H1 (cell line): ENCODE data around the gene ATP1B3. TPM values are rescaled to one million over a fixed set of nuclear protein-coding genes. Genes with fewer than 3 reads are reported as not detected.

Source experiments
- CTCF ChIA-PET: fragments of 300-600 bp; sonication (Branson Sonifier 250); formaldehyde crosslinking; loops from one replicate; lab custom pipeline; 2021; ENCODE audit not compliant: partially characterized antibody; lab: Charles Lee
- POLR2A ChIA-PET: fragments of 300-600 bp; sonication (Branson Sonifier 250); formaldehyde crosslinking; loops from one replicate; lab custom pipeline; 2021; ENCODE audit warnings: inconsistent platforms; ENCODE audit not compliant: partially characterized antibody; lab: Charles Lee
- DNase-seq, 2 experiments: peaks; one replicate each; pipeline versions ENCODE4 v3.0.0 to v3.0.0-alpha.2; 2010 to 2022; ENCODE audit warnings: low spot score in 2 of 2, low read depth in 1 of 2, mixed read lengths in 1 of 2
- FAIRE-seq: peaks from 2 replicates; lab custom pipeline; 2011; peaks lifted over from hg19 to GRCh38; lab: Jason Lieb, UNC
- H2AFZ ChIP-seq: 2 replicates; pipeline ENCODE4 v1.8.1; 2012; ENCODE audit warnings: low read length, inconsistent platforms
- H2AK5ac ChIP-seq: 2 replicates; pipeline ENCODE4 v1.6.1; 2013; ENCODE audit warnings: low read depth, low read length
- H2BK120ac ChIP-seq: replicated peaks from 2 replicates; pipeline ENCODE3; 2013; ENCODE audit warnings: low read depth, low read length, inconsistent platforms
- H2BK12ac ChIP-seq: 2 replicates; pipeline ENCODE4 v1.6.1; 2013; ENCODE audit warnings: low read depth, low read length
- H2BK15ac ChIP-seq: 2 replicates; pipeline ENCODE4 v1.6.1; 2013; ENCODE audit warnings: low read length
- H2BK20ac ChIP-seq: 2 replicates; pipeline ENCODE4 v1.6.1; 2013; ENCODE audit warnings: low read length
- H2BK5ac ChIP-seq: 2 replicates; pipeline ENCODE4 v1.6.1; 2013; ENCODE audit warnings: low read depth, low read length
- H3K14ac ChIP-seq: 2 replicates; pipeline ENCODE4 v1.6.1; 2013; ENCODE audit warnings: inconsistent platforms; ENCODE audit not compliant: insufficient read length
- H3K18ac ChIP-seq: 2 replicates; pipeline ENCODE4 v1.6.1; 2013; ENCODE audit warnings: low read length; ENCODE audit errors: extremely low read depth
- H3K23ac ChIP-seq: 2 replicates; pipeline ENCODE4 v1.6.1; 2013; ENCODE audit warnings: inconsistent platforms; ENCODE audit not compliant: insufficient read length
- H3K23me2 ChIP-seq: 2 replicates; pipeline ENCODE4 v1.6.1; 2013; ENCODE audit warnings: low read depth, low read length
- H3K27ac ChIP-seq: 2 replicates; pipeline ENCODE4 v1.6.1; 2011; ENCODE audit warnings: low read depth, low read length, inconsistent platforms
- H3K27me3 ChIP-seq, 4 experiments: replicated peaks in 1 of 4; 1 replicate in 1 of 4; 2 replicates in 3 of 4; pipeline versions ENCODE4 v1.6.1 to v1.8.1; 2011 to 2013; ENCODE audit warnings: low read length in 3 of 4, mild to moderate bottlenecking in 3 of 4, inconsistent platforms in 2 of 4, mixed read lengths in 2 of 4, moderate library complexity in 1 of 4; ENCODE audit not compliant: control insufficient read depth in 3 of 4, insufficient read depth in 3 of 4; ENCODE audit errors: extremely low read depth in 1 of 4
- H3K36me3 ChIP-seq, 4 experiments: 2 replicates each; pipeline versions ENCODE4 v1.6.1 to v1.8.1; 2011 to 2013; ENCODE audit warnings: mild to moderate bottlenecking in 4 of 4, low read length in 3 of 4, moderate library complexity in 2 of 4, control low read depth in 1 of 4, inconsistent platforms in 1 of 4; ENCODE audit not compliant: insufficient read depth in 4 of 4, control insufficient read depth in 2 of 4
- H3K4ac ChIP-seq: replicated peaks from 2 replicates; pipeline ENCODE3; 2013; ENCODE audit warnings: low read length, low read depth, mixed read lengths, inconsistent platforms; ENCODE audit not compliant: insufficient read length
- H3K4me1 ChIP-seq, 4 experiments: replicated peaks in 1 of 4; 1 replicate in 1 of 4; 2 replicates in 3 of 4; pipeline versions ENCODE4 v1.6.1 to v1.8.1; 2011 to 2013; ENCODE audit warnings: low read length in 3 of 4, inconsistent platforms in 2 of 4, mixed read lengths in 1 of 4; ENCODE audit not compliant: insufficient read depth in 4 of 4, control insufficient read depth in 3 of 4
- H3K4me2 ChIP-seq, 2 experiments: 2 replicates each; pipeline versions ENCODE4 v1.6.1 to v1.8.1; 2011 to 2013; ENCODE audit warnings: low read depth in 2 of 2, low read length in 2 of 2, control low read depth in 1 of 2, inconsistent platforms in 1 of 2, mild to moderate bottlenecking in 1 of 2; ENCODE audit not compliant: insufficient read depth in 1 of 2
- H3K4me3 ChIP-seq, 4 experiments: fragments of 200-600, 300-600 bp in 1 of 4; sonication (generic), shearing (Covaris generic), sonication (Bioruptor Twin) in 1 of 4; 2 replicates each; pipeline versions ENCODE4 v1.5.1 to v1.8.1; 2011 to 2016; ENCODE audit warnings: low read length in 4 of 4, low read depth in 3 of 4, control low read depth in 2 of 4, inconsistent platforms in 2 of 4, mild to moderate bottlenecking in 2 of 4, mixed read lengths in 1 of 4, moderate library complexity in 1 of 4; ENCODE audit not compliant: insufficient read depth in 2 of 4; ENCODE audit errors: extremely low read depth in 1 of 4
- H3K56ac ChIP-seq: replicated peaks from 2 replicates; pipeline ENCODE3; 2013; ENCODE audit warnings: low read depth, mild to moderate bottlenecking, mixed read lengths, low read length, inconsistent platforms; ENCODE audit not compliant: insufficient read length
- H3K79me1 ChIP-seq: 2 replicates; pipeline ENCODE4 v1.6.1; 2013; ENCODE audit warnings: low read depth, low read length, control low read depth
- H3K79me2 ChIP-seq, 2 experiments: 2 replicates each; pipeline versions ENCODE4 v1.6.1 to v1.8.1; 2012 to 2013; ENCODE audit warnings: low read length in 2 of 2, mild to moderate bottlenecking in 2 of 2, inconsistent platforms in 1 of 2; ENCODE audit not compliant: insufficient read depth in 2 of 2, control insufficient read depth in 1 of 2
- H3K9ac ChIP-seq, 4 experiments: replicated peaks in 1 of 4; 1 replicate in 1 of 4; 2 replicates in 3 of 4; pipeline versions ENCODE4 v1.6.1 to v1.8.1; 2011 to 2013; ENCODE audit warnings: low read depth in 3 of 4, low read length in 3 of 4, control low read depth in 2 of 4, mild to moderate bottlenecking in 2 of 4, moderate library complexity in 2 of 4, inconsistent platforms in 1 of 4; ENCODE audit errors: extremely low read depth in 1 of 4
- H3K9me3 ChIP-seq, 2 experiments: 2 replicates each; pipeline versions ENCODE4 v1.6.1 to v1.8.1; 2012 to 2013; ENCODE audit warnings: mild to moderate bottlenecking in 2 of 2, moderate library complexity in 2 of 2, control low read depth in 1 of 2, inconsistent platforms in 1 of 2, low read depth in 1 of 2, low read length in 1 of 2, mixed read lengths in 1 of 2; ENCODE audit not compliant: insufficient read depth in 2 of 2
- H4K20me1 ChIP-seq, 2 experiments: replicated peaks in 1 of 2; 2 replicates each; pipeline versions ENCODE3 to v1.8.1; 2011 to 2013; ENCODE audit warnings: inconsistent platforms in 2 of 2, low read length in 2 of 2, mild to moderate bottlenecking in 1 of 2; ENCODE audit not compliant: insufficient read depth in 2 of 2, control insufficient read depth in 1 of 2
- H4K5ac ChIP-seq: 2 replicates; pipeline ENCODE4 v1.6.1; 2013; ENCODE audit warnings: low read length, low read depth, mixed read lengths, inconsistent platforms; ENCODE audit not compliant: insufficient read length
- H4K8ac ChIP-seq: 2 replicates; pipeline ENCODE4 v1.8.0; 2013; ENCODE audit warnings: mild to moderate bottlenecking, moderate library complexity, low read length, inconsistent platforms; ENCODE audit not compliant: insufficient read depth; ENCODE audit errors: extremely low read depth
- H4K91ac ChIP-seq: replicated peaks from 2 replicates; pipeline ENCODE3; 2013; ENCODE audit warnings: low read length, mixed read lengths, inconsistent platforms; ENCODE audit not compliant: insufficient read length
- EP300 ChIP-seq, 2 experiments: IDR thresholded peaks; 1 replicate in 1 of 2; 2 replicates in 1 of 2; pipeline ENCODE4 v1.6.1; 2011 to 2012; ENCODE audit warnings: low read depth in 2 of 2, low read length in 2 of 2, mild to moderate bottlenecking in 2 of 2, borderline replicate concordance in 1 of 2, inconsistent platforms in 1 of 2, moderate library complexity in 1 of 2
- GTF2F1 ChIP-seq: IDR thresholded peaks from 2 replicates; pipeline ENCODE4 v1.6.1; 2012; ENCODE audit warnings: low read depth, low read length, improper control_type of control experiment, borderline replicate concordance
- HDAC6 ChIP-seq: IDR thresholded peaks from one replicate; pipeline ENCODE4 v1.7.1; 2012; ENCODE audit warnings: low read depth, mild to moderate bottlenecking, inconsistent platforms, low read length, moderate library complexity
- RBBP5 ChIP-seq: IDR thresholded peaks from 2 replicates; pipeline ENCODE4 v1.7.1; 2012; ENCODE audit warnings: low read depth, mild to moderate bottlenecking, inconsistent platforms, low read length, moderate library complexity, borderline replicate concordance
- RFX5 ChIP-seq: IDR thresholded peaks from 2 replicates; pipeline ENCODE4 v1.6.1; 2011; ENCODE audit warnings: low read depth, low read length, improper control_type of control experiment, borderline replicate concordance
- SIRT6 ChIP-seq: IDR thresholded peaks from one replicate; pipeline ENCODE4 v1.7.1; 2012; ENCODE audit warnings: low read length, inconsistent platforms
- SRF ChIP-seq: IDR thresholded peaks from 2 replicates; pipeline ENCODE4 v1.6.1; 2011; ENCODE audit warnings: mild to moderate bottlenecking, low read depth, low read length, moderate library complexity
- USF2 ChIP-seq: IDR thresholded peaks from 2 replicates; pipeline ENCODE4 v1.6.1; 2011; ENCODE audit warnings: low read length, improper control_type of control experiment
- WGBS, 2 experiments: shearing (Covaris generic) in 1 of 2; methylation state at CpG; one replicate each; pipeline versions ENCODE4 v1.1.6 to v1.1.7; 2013 to 2015; ENCODE audit warnings: low lambda C conversion rate in 2 of 2, mixed read lengths in 2 of 2, inconsistent platforms in 1 of 2, low coverage in 1 of 2, missing lambda C conversion rate in 1 of 2; ENCODE audit not compliant: insufficient replicate concordance in 2 of 2, insufficient coverage in 1 of 2, insufficient read length in 1 of 2; ENCODE audit errors: extremely low coverage in 1 of 2, missing lambda C conversion rate in 1 of 2; 5-methylcytosine and 5-hydroxymethylcytosine counted together
- polyA plus RNA-seq, 7 experiments: library from polyadenylated mRNA; depleted of rRNA in 3 of 7; stranded (reverse) in 5 of 7; unstranded in 2 of 7; fragments of >200 nt in 5 of 7; fragments of 200-250 nt in 2 of 7; gene quantifications; 1 replicate in 5 of 7; 2 replicates in 1 of 7; 4 replicates in 1 of 7; pipeline versions ENCODE4 v1.2.1 to v1.2.3, GENCODE V29; 2011 to 2013; ENCODE audit warnings: missing spikeins in 2 of 7, mixed read lengths in 2 of 7
- total RNA-seq: library from RNA; stranded (reverse); fragmentation: NEBNext Ultra II Directional; extraction: Animal tissue kit (Norgen Biotek cat#: 25700); gene quantifications from 2 replicates; pipeline ENCODE4 v1.2.1, GENCODE V29; 2021

The ATP1B3 gene
- total and polyA plus RNA-seq, 2 of the 8 experiments (the other 6 are each of a cell fraction or from before 2014, with no cell fraction given), result 233 to 342 TPM

GRCh38 chr3:141969711-141970110 is 93.3 kb downstream of the ATP1B3 start:
- H3K79me1 ChIP-seq, result no peaks in the 10 kb centered on the region
- H2BK20ac ChIP-seq, result no peak overlapping the region
- H2BK12ac ChIP-seq, result no peak overlapping the region
- peaks cover 7 to 58% (median 18%) of the 10 kb centered on the region in 4 experiments for H3K36me3 ChIP-seq
- no peaks in the 10 kb centered on the region for H4K20me1 ChIP-seq
- H3K4me3 ChIP-seq, result no peak overlapping the region
- no peak overlapping the region for H3K14ac ChIP-seq
- no peak overlapping the region for H3K56ac ChIP-seq
- TF ChIP-seq RBBP5, result no peak
- TF ChIP-seq GTF2F1, result no peak
- TF ChIP-seq EP300 (IDR thresholded peaks at IDR 0.05; ENCODE audit: borderline replicate concordance in 1 of 2, low read depth in 2 of 2, low read length in 2 of 2), result no peak
- no peak for TF ChIP-seq HDAC6
- no peak for TF ChIP-seq SRF
- TF ChIP-seq RFX5, result no peak
- no peak for TF ChIP-seq USF2
- TF ChIP-seq SIRT6, result no peak
- POLR2A ChIA-PET, result no interaction called here
- H3K4me2 ChIP-seq, result no peak overlapping the region
- no peak overlapping the region for H4K91ac ChIP-seq
- H3K4ac ChIP-seq, result no peak overlapping the region
- no peak overlapping the region for H3K23ac ChIP-seq
- H4K8ac ChIP-seq, result no peak overlapping the region
- H4K5ac ChIP-seq, result no peak overlapping the region
- no peaks in the 10 kb centered on the region for H3K4me1 ChIP-seq
- FAIRE-seq (no peak), DNase-seq (no peak)
- H3K79me2 ChIP-seq, result no peaks in the 10 kb centered on the region
- peaks cover 0 to 1% (median 0%) of the 10 kb centered on the region in 4 experiments; a peak in 1 of 7 replicates for H3K27me3 ChIP-seq
- H3K9me3 ChIP-seq, result no peaks in the 10 kb centered on the region
- H3K23me2 ChIP-seq, result no peaks in the 10 kb centered on the region
- no peak overlapping the region for H2AK5ac ChIP-seq
- no peak overlapping the region for H2AFZ ChIP-seq
- H3K27ac ChIP-seq, result no peak overlapping the region
- H3K18ac ChIP-seq, result no peak overlapping the region
- H2BK5ac ChIP-seq, result no peak overlapping the region
- no peak overlapping the region for H3K9ac ChIP-seq
- no peak overlapping the region for H2BK15ac ChIP-seq
- CTCF ChIA-PET, result interaction anchor here (1.1 kb wide), 1 partner anchor 10 kb away, joined by 3 read pairs; no protein-coding TSS in a partner anchor
- 88% methylated on average over 6 of the region's 6 CpGs; no CpG with 5 or more reads in 1 of the 2 experiments for WGBS, 2 experiments
- no peak overlapping the region for H2BK120ac ChIP-seq
